ENCODE data around the gene NKX2-3. TPM values are rescaled to one million over a fixed set of nuclear protein-coding genes. Genes with fewer than 3 reads are reported as not detected.
A peak's percentile ranks its signal among the peaks of the same experiment; 100 is the strongest.

Gene NKX2-3
- polyA plus RNA-seq (ENCODE audit: insufficient read length in 10 of 10): under 1 TPM; 0.15 to 0.97 (median 0.51) TPM
- long read RNA-seq, donor 1: 0 reads
- long read RNA-seq, donor 2: 0 reads
- long read RNA-seq, donor 3: 0 reads
- long read RNA-seq, donor 4: 0 reads
- long read RNA-seq, donor 5: 0 reads
- long read RNA-seq, donor 6: 0 reads
- long read RNA-seq, donor 7: 0 reads
- long read RNA-seq, donor 8: 0 reads
- long read RNA-seq, donor 9: 0 reads

GRCh38 chr10:99532687-99533495, at the start of gene NKX2-3:
TSS of gene NKX2-3 (plus strand) at chr10:99532942. CDS start at chr10:99533132, 190 bp downstream.
- peak; percentile 49 to 69 (median 62) for DNase-seq

GRCh38 chr10:99484626-99485581, 47.8 kb upstream of the NKX2-3 start:
- no peak for DNase-seq

- no peak for DNase-seq
These were observed 45.5 kb upstream of the NKX2-3 start for GRCh38 chr10:99487125-99487807.

- no peak for DNase-seq
These were observed 43.5 kb upstream of the NKX2-3 start for GRCh38 chr10:99489271-99489670.

- no peak for DNase-seq
These were observed 35.3 kb upstream of the NKX2-3 start for GRCh38 chr10:99497343-99498025.

- no peak for DNase-seq
These were observed 26.3 kb upstream of the NKX2-3 start for GRCh38 chr10:99506416-99506815.

GRCh38 chr10:99507265-99507664, 25.5 kb upstream of the NKX2-3 start:
- no peak for DNase-seq

- no peak for DNase-seq
These were observed 19.7 kb upstream of the NKX2-3 start for GRCh38 chr10:99513061-99513460.

- DNase-seq: no peak
These were observed 13.1 kb upstream of the NKX2-3 start for GRCh38 chr10:99519690-99520039.

GRCh38 chr10:99520040-99520846, 12.5 kb upstream of the NKX2-3 start:
- no peak for DNase-seq

- no peak for DNase-seq
These were observed 11.6 kb upstream of the NKX2-3 start for GRCh38 chr10:99520847-99521764.

GRCh38 chr10:99521765-99522469, 10.8 kb upstream of the NKX2-3 start:
- DNase-seq: no peak

GRCh38 chr10:99522470-99523250, 10.1 kb upstream of the NKX2-3 start:
- no peak for DNase-seq

GRCh38 chr10:99523251-99523773, 9.4 kb upstream of the NKX2-3 start:
- no peak for DNase-seq

- no peak for DNase-seq
These were observed 8.6 kb upstream of the NKX2-3 start for GRCh38 chr10:99524050-99524666.

- DNase-seq: no peak
These were observed 7.9 kb upstream of the NKX2-3 start for GRCh38 chr10:99524736-99525380.
